ENCODE results near the gene MAGEF1.

The MAGEF1 gene, protein sequence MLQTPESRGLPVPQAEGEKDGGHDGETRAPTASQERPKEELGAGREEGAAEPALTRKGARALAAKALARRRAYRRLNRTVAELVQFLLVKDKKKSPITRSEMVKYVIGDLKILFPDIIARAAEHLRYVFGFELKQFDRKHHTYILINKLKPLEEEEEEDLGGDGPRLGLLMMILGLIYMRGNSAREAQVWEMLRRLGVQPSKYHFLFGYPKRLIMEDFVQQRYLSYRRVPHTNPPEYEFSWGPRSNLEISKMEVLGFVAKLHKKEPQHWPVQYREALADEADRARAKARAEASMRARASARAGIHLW
- 11.2 to 26.3 (median 20.1) reads per million in 3 experiments for total RNA-seq

DNA sequence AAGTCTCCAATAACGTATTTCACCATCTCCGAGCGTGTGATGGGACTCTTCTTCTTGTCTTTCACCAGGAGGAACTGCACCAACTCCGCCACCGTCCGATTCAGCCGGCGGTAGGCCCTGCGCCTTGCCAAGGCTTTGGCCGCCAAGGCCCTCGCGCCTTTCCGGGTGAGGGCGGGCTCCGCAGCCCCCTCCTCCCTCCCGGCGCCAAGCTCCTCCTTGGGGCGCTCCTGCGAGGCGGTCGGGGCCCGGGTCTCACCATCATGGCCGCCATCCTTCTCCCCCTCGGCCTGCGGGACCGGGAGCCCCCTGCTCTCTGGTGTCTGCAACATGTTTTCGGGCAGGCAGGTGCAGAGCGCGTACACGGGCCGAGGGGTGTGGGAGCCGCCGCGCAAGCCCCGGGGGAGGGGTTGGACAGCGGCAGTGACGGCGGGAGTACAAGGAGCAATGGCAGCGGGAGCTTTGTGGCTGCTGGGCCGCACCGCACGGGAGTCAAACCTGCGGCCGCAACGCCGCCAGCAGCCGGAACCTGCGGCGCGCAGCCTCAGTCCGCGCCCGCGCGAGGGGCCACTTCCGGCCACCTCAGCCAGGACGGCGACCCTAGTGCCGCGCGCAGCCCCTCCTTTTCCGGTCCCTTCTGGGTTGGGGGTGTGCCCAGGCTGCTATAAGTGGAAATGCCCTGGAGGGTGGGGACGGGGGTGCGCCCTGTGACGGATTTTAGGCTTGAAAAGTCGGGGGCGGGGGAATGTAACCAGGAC lies at the start of gene MAGEF1:
TSS of gene MAGEF1 (minus strand) at position 572 of the 755 bp plus-strand sequence. CDS start at position 329, 243 bp downstream.
- DNase-seq = peak; percentile 63

DNA sequence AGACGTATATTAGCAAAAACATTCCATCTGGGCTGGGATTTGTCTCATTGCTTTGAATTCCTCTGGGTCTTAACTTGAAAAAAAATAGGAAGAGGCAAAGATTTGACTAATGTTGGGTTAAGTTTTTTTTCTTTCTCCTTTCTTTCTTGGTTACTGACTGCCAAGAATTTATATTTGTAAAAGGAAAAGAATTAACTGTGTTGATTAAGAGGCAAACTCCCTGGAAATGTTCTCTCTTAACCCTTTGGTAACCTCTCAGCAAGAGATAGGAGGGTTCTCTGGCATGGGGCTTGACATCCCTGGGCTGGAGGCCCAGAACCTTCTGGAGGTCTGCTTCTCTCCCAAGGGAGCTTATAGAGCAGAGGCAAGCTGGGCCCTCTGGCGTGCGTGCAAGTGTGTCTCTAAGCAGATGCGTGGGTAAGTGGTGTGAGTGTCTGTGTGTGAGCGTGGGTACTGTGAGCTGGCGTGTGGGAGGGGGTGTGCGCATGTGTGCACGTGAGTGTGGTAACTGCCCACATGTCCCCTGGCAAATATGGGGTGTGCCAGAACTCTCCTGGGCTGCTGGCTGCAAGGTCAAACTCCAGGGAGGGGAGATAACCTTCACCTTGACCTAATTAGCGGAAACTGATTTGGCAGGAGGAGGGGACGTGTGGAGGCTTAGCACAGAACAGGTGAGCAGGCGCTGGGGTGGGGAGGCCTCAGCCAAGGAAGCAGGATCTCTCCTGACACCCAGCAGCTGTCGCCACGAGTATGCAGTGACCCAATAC lies 49.4 kb upstream of the MAGEF1 start:
- DNase-seq = no peak

DNA sequence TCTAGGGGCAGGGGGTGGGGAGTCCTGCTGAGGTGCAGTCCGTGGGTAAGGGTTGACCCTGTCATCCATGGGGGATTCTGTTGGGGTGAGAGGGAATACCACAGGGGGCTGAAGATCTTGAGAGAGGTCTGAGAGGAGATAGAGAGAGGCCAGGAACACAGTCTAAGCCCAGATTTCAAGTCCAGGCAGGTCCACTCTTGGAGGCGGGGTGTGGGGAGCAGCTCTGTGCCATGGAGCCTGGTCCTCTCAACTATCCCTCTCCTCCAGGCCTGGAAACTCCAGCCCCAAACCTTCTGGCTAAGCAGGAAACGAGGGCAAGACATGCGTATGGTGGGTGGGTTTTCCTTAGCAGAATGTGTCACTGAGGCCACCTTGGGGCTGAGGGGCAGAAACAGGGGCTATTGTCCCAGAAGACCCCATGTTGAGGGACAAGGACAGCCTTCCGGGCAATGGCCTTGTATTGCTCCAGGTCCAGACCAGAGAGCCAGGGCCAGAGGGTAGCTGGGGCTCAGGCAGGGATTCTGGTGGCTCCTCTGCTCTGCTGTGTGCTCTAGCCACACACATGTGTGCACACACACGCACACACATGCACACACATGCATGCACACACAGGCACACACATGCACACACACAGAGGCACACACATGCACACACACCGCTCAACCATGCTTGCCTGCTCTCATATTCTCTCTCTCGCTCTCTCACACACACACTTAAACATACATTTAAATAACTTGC lies 48.6 kb upstream of the MAGEF1 start:
- no peak for DNase-seq

DNA sequence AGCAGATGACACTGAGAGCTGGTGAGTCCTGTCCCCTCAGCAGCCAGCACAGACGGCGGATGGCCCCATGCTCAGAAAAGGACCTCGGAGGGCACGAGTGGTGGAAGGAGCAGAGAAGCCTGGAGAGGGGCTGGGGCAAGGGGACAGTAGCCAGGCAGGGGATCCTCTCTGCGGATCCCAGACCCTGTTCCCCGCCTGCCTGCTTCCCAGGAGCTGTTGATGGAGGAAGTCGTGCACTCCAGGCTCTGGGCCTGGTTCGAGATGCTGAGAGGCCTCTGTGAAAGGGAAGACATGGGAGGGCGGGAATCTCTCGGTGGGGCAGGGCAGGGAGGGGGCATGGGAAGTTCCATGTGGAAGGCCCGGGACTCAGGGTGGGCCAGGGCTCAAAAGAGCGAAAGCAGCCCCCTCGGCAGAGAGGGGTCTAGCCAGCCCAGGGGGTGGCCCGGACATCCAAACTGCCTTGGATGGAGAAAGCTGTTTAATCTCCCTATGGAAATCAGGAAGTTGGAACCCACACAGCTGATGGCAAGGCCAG lies 47.9 kb upstream of the MAGEF1 start:
- DNase-seq = no peak

DNA sequence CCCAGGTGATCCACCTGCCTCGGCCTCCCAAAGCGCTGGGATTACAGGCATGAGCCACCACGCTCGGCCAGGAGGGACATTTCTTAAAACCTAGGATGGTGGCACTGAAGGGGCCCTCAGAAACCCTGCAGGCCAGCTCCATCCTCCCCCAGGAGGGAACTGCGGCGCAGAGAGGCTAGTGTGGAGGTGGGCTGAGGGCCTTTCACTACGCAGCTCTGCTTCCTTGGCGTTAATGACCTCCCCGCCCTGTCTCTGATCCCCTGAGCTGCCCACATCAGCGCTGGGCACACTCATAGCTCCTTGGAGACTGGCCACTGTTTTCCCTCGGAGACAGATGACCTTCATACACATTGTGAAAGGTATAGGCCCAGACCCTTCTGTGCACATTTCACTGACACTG lies 46.2 kb upstream of the MAGEF1 start:
- no peak for DNase-seq

DNA sequence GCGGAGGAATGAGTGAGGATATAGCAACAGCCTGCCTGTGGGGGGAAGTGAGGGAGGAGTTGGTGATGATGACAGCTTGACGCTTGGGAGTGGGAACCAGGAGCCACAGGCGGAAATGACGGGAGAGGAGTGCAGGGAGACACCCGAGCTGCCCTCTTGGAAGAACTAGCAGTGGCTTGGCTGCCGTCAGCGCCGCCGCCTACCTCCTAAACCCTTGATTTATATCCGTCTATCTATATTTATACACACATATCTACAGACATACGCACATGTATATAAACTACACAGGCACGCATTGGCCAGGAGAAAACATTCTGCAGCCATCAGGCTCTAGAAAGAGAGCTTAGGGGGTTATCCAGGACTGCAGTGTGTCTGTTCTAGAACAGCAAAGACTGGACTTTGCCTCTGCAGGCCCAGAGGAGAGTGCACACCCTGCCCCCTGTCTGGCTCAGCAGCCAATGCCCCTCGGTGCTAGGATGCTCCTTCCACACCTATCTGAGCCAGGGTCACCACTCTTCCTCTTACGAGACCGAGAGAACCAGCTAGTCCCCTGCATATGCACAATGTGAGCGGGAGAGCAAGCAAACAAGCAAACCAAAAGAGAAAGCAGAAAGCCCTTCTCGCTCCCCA lies 45.3 kb upstream of the MAGEF1 start:
- DNase-seq = no peak

DNA sequence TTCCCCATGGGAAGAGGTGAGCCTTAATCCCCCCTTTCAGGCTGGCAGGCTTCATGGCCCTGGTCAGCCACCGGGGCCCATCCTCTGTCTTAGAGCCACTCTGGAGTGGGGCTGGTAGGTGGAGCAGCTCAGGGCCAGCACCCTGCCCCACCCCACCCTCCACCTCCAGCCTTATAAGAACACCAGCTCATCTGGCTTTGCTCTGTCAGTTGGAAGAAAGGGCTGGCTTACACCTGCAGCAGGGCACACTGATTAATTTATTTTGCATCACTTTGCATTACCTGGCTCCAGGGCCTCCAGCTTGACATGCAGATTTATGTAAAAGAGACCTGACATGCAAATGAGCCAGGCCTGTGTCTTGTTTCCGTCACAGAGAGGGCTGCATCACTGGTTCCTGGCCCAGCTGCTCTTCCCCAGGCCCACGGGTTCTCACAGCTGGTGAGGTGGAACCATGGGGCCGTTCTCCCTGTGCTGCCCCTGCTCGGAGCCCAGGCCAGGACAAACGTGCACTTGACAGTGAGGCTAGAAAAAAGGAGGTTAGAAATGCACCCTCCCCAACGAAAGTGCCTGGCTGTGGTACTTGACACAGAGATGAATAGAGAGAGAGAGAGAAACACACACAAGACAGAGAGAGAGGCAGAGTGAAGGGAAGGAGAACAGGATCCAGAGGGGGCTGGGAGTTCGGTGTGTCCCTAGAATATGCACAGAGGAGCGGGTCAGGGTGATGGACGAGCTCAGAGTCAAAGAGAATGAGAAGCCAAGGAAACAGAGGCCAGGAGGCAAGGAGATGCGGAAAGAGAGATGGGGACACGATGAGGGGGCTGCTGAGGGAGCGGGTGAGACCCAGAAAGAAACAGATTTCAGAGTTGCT lies 44.5 kb upstream of the MAGEF1 start:
- DNase-seq = no peak

DNA sequence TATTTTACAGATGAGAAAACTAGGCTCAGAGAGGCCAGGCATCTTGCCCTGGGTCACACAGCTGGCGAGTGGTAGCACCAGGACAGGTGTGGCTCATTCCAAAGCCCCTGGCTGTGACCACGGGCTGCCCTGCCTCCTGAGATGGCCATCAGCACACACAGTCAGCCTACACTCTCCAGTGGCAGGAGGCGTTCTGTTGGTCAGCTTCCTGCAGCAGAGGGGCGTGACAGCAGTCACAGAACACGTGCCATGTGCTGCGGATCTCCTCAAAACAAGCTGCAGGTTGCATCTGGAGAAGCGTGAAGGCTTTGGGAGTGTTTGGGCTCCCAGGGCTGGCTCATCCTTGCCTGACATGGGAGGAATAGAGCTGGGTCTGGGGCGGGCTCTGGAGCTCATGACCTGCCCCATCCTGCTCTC lies 43.5 kb upstream of the MAGEF1 start:
- no peak for DNase-seq

DNA sequence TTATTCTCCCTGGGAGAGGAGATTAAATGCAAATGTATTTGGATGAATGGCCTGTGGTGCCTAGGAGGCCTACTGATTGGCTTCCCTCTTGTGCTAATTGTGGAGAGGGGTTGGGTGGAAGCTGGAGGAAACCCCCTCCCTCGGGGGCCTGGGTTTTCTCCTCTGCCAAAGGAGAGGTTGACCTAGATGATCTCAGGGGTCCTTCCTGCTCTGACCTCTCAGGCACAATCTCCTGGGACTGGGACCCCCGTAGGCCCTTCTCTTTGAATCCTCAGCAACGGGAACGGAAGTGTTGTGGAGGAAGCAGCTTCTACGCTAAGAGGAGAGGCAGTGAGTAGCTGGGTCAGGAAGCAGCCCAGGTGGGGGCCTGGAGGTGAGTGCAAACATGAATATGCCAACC lies 40.5 kb upstream of the MAGEF1 start:
- DNase-seq = no peak

DNA sequence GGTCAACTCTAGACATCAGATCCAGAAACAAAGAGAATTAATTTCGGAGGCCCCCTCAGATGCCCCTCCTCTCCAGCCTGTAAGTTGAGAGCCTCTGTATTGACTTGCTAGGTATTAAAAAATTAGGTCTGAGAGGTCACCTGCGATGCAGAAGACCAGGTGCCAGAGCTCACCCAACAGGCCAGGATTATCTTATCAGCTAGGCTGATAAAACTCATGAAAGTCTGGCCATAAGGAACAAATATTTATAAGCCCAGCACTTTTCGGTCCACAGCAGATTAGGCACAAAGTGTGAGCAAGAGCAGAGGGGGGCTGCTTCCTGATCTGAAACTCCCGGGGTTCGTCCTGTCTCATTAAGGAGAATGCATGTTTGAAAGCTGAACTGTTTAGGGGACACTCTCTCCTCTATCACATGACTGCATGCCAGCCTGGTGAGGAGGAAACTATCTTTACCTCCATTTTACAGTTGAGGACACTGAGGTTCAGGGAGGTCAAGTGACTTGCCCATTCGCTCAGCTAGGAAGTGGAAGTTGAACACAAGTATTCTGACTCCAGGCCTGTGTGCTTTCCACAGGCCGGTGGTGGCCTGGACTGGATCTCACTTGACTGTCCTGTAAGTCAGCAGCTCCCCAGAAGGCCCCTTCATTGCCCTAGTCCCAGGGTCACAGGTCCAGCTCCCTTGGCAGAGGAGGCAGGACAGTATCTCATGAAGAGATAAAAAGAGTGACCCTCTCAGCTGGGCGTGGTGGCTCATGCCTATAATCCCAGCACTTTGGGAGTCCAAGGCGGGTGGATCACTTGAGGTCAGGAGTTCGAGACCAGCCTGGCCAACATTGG lies 39.6 kb upstream of the MAGEF1 start:
- DNase-seq = no peak

DNA sequence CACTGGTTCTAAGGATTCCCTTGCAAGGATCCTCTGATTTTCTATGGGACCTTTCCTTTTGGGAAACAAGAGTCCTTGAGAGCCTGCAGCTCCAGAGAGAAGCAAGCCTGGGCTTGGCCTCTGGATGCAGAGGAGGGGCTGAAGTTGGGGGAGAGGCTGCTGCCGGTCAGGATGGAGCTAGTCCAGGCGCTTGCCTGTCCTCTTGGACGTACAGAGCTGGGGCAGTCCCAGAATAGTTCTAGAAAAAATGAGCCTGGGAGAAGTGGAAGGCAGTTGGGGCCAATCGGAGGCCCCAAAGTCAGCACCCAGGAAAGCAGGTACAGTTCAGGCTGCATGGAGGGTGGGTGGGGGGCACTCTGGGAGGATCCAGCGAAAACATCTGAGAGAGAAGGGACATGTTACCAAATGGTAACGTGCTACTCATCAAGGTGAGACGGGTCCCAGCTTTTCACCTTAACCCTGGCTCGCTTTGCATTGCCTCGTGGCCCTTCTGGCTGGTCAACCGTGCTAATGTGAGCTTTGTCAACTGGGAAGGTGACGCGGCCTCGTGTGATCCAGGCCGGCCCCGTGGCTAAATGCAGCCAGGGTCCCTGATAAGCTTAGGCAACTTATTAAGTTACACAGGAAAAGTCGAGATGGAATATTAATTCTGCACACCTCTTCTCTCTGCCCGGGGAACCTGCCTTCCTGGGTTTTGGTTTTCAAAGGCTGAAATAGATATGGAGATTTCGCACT lies 38.7 kb upstream of the MAGEF1 start:
- no peak for DNase-seq

DNA sequence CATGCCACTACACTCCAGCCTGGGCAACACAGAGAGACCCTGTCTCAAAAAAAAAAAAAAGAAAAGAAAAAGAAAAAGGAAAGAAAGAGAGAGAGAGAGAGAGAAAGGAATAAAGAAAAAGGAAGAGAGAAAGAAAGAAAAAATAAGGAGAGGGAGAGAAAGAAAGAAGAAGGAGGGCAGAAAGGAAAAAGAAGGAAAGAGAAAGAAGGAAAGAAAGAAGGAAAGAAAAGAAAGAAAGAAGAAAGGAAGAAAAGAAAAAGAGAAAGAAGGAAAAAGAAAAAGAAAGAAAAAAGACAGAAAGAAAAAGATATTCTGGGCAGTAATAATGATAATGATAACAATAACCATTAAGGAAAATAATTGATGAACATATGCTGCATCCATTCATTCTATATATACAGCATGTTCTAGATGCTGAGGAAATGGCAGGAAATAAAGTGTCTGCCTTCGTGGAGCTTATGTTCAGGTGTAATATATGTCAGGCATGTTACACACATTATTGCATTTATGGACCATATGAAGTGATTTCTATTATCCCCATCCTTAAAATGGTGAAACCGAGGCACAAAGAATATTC lies 37.4 kb upstream of the MAGEF1 start:
- no peak for DNase-seq

DNA sequence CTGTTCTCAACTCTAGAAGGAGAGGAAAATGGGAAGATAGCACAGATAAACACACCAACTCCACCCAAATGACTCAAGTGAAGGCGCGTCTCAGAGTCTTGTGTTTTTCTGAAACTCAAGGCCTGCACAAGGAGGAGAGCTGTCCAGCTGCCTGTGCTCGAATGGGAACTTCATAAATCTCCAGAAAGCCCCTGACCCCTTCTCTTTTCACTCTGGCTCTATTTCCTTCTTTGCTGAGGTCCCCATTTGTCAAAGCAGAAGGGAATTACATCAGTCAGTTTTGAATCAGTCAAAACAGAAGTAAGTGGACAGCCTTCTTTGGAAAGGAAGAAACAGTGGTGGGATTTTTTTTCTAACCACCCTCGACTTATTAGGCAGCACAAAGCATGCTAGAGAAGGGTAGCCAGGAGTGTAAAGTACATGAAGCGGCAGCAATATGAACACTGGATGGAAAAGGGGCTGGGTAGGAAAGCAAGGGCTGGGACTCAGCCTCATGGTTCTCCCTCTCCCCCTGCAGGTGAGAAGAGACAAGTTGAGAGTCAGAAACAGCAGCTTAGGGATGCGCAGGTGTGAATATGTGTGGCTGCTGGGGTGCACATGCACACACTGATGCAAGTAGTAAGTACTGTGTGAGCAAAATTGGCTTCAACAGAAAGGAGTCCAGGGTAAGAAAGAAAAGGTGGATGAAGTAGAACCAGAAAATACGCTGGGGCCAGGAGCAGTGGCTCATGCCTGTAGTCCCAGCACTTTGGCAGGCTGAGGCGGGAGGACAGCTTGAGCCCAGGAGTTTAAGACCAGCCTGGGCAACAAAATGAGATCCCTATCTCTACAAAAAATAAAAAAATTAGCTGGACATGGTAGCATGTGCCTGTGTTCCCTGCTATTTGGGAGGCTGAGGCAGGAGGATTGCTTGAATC lies 36.6 kb upstream of the MAGEF1 start:
- no peak for DNase-seq

DNA sequence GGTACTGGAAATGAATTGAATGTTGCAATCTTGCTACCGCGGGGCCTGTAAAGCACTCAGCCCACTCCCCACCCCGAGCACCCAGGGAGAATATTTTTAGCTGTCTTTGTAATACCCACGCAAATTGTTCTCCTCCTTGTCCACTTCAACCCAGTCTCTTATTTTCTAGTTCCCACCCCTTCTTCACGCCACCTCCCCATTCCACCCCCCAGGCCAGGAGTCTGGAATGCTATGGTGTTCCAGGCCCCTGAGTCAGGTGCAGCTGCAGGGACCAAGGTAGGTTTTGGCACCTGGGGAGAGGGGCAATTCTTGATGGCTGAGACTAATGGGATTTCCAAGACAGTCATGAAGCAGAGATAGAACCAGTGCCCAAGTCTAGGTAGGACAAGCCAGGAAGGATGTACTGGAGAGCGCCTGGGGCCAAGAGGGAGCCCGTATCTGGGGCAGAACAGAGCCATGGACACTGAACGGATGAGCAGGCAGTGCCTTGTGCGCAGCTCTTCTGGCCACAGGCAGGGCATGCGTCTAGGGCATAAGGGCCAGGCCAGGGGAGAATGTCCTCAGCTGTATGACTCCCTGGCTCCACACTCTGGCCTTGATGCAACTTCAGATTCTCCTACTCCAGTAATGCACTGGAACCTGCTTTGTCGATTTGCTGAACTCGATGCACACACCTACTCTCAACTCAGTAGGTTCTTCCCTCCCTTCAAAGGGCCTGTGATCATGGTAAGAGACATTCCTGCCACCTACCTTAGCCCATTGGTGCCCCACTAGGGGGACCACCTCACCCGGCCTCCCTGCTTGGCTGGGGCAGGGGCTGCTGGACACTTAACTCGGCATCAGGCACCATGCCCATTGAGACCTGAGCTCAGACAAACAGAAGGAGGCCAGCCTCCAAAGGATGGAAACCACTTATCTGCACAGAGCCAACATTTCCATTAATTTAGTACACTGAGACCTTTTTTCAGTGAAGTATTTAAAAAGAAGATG lies 34.6 kb upstream of the MAGEF1 start:
- DNase-seq = no peak

DNA sequence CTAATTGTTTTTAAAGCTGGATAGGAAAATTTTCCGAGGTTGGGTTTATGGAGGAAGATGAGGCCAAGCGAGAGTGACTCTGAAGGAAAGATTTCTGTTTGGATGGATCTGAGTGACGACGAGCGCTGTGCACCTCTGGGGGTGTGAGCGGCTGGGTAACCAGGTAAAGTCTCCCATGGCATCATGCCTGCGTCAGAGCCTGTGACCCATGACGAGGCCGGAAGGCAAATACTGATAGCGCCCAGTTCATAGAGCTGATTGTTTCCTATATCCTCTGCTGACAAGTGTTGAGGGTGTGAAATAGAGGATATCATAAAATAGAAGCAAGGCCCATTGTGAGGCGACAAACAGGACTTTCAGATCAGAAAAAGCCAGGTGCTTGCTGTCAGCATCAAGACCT lies 33.7 kb upstream of the MAGEF1 start:
- no peak for DNase-seq

DNA sequence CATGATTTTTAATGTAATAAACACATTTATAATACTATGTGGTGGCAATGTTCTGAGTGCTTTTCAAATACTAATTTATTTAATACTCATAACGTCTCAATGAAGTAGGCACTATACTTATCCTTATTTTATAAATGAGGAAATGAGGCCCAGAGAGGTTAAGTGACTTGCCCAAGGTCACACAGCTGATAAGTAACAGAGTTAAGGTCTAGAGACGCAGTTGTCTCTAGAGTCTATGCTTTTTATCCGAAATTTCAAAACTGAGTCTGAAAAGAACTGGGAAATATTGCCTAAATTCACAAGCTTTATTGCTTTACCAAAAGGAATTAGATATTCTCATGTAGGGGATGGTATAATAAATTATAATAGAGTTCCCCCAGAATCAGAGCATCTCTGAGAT lies 31.4 kb upstream of the MAGEF1 start:
- no peak for DNase-seq

Measured in central memory CD4-positive, alpha-beta T cell (primary cell).